NCI-H2029 treated with DMSO at 0.1 percent for 48 hours (cell line): ENCODE results near the gene FAM217A.
A peak's percentile ranks its signal among the peaks of the same experiment; 100 is the strongest.

Experiments
- DNase-seq: peaks from one replicate; lab custom pipeline; 2025; lab: John Stamatoyannopoulos, UW

FAM217A gene

DNA sequence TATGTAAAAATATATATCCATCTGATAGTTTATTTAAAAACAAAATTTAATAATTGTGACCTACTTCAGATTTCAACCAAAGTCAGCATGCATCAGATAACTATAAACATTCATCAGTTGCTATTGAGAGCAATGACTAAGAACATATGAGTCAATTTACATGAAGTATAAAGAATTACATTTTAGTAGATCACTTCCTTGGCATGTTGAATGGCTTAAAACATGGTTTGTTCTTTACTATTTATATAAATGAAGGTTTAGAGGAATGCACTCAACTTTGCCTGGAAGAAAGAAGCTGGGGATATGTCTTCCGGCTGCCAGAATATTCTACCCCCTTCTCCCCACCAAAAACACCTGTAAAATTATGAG lies 6.4 kb upstream of the FAM217A start:
- no peak for DNase-seq

DNA sequence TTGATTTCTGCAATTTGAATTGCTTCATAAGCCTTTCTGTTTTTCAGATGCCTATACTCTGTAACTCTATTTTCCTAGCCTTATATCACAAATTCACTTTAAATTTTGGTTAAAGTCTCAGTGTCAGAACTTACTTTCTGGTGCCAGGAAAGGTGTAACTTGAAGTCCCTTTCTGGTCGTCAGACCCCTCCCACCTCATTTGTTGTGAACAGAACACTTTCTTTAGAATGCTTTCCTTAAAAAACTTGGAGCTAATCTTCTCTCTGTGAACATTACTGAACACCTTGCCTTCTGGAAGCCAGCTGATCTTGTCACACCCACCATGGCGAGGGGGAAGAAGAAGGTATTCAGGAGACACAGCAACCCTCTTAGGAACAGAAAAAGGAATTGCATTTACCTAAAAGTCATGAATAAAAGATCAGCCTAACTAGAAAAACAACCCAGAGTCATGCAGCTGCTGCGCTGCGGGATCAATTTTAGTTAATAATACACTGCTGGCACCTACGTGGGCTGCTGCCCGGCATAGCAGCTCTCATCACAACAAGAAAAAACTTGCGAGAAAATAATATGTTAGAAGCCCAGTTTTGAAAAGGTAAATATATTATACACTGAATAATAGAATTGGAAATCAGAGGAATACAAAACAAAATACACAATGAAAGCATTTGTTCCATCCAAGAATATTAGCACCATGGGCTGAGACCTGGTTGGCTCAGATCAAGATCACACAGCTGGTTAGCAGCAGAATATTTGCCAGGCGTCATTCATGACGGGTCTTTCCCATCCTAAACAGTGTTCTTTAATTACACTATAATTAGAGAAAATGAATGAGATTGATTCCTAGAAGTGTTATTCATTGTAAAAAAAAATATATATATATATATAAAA lies 5.8 kb upstream of the FAM217A start:
- no peak for DNase-seq

DNA sequence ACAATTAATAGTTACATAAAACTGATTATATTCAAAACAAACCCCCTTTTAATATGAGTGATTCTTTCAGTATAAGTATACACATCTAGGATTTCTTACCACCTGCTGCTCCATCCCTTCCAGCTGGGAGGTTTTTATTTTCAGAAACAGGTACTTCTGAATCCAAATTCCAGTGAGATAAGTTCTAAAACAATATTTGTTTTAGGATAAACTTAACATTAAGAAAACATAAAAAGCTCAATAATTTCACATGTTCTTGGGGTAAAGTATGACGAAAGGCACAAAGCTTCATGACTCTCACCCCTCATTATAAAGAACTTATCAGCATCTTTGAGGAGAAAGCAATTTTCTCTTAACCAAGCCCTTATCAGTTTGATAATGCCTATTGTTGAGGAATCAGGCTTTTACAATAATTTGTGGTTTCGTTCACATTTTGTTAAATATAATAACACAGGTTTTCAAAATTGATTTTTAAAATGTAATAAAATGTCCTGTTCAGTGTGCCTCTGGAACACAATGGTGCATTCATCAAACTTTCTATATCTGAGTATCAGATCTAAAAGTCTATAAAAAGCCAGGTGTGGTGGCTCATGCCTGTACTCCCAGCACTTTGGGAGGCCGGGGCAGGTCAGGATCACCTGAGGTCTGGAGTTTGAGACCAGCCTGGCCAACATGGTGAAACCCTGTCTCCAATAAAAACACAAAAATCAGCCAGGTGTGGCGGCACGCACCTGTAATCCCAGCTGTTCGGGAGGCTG lies 4.3 kb downstream of the FAM217A start:
- no peak for DNase-seq

DNA sequence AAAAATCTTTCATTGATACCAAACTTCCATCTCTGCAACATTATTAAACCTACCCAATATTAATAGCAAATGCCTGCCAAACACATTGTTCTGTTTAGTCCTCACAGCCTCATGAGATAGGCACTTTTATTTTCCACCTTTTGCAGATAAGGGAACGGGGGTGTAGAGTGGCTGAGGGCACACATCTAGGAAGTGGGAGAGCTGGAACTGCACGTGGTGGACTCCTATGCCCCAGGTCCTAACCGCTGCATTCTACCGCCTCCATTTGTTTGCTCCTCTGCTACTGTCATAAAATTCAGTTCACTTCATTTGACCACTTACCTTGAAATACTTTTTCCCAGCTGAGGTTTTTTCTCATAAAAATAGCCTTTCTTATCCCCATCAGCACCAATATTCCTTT lies 7.6 kb downstream of the FAM217A start:
- DNase-seq = no peak

DNA sequence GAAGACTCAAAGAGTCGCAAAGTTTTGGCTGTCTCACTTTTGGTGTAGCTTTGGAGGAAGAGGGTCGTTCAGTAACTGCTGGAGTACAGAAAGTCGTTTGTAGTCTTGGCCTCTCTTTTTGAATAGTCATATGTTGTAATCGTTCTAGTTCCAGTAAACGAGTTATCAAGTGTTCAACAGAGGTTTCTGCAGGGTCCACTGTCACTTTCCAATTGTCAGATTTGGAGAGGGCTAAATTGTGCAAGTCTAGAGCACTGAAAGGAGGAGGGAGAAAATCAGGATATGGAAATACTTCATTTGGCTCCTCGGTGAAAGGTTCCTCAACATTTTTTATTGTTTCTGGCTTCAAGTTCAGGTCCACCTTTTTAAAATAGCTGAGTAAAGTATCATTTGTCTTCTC lies 9.7 kb downstream of the FAM217A start:
- DNase-seq = no peak

DNA sequence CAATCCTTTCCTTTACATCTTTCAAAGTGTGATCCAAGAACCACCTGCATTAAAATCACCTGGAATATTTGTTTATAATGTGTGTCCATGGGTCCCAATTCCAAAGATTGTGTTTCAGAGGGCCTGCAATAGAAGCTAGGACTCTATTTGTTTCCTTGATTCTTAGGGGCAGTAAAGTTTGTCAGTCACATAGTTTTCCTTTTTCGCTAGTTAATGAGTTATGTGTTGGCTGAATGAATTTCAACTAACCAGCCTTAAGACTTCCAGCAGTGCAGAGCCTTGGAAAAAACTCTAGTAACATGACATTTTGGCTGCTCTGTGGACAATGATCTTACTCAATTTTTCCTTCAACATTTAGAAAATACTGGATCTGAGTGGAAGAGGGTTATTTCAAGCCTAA lies 11.3 kb downstream of the FAM217A start:
- no peak for DNase-seq

DNA sequence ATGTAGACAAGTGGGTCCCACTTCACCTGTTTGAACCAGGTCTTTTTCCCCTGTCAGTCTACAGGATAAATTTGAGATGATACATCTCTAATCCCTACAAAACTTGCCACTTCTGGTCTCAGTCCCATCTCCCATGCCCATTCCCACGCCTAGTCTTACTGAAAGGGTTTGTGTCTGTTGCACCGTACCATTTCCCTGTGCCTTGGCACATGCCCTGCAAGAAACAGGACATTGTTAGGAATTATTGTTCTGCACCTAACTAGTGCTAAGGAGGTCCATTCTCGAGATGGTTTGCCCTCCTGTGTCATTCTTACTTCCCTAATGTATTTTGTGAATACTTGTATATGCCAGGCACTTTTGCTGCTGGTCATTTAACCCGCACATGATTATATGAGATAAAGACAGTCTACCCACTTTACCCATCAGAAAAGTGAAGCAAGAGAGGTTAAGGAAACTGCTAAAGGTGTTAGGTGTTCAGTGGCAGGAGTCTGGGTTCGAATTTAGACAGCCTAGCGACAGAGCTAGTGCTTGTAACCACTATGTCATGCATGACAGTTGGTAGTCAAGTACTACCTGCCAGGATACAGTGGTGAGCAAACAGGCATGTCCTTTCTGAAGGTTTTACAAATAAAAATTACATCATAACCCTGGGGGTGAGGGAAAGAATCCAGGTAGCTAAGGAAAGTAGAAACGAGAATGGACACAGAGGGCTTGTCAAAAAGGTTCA lies 12.7 kb downstream of the FAM217A start:
- DNase-seq = peak; percentile 46

DNA sequence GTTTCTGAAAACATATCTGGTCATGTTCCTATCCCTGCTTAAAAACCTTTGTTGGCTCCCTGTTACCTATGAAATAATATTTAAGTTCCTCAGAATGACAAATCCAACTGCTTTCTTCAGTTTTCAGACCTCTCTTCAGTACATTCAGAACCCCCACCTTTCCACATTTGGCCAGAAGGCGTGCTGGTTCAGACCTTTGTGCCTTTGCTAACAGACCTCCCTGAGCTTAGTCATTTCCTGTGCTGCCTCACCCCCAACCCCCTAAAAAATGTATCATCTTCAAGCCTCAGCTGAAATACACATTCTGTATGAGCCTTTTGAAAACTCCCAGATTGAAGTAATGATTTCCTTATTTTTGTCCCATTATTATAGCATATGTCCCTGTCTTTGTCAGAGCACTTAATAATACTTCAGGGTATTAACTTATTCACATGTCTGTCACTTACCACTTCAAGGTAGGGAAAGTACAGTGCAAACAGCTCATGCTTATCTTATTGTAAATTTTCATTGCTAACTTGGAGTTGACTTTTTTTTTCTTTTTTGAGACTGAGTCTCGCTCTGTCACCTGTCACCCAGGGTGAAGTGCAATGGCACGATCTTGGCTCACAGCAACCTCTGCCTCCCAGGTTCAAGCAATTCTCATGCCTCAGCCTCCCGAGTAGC lies 19.7 kb downstream of the FAM217A start:
- DNase-seq = no peak

DNA sequence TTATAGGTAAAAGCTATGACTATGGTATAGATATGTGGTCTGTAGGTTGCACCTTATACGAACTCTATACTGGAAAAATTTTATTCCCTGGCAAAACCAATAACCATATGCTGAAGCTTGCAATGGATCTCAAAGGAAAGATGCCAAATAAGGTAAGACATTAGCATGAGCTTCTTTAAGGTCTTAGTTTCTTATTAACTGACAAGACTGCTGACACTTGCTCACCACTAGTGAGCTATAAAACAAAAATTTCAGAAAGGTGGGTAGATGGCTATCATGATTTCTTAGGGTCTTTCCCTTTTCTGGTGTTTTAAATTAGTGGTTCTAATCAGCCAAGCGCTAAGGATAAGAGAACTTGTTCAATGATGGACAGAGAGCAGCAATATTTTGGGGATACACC lies 21.9 kb downstream of the FAM217A start:
- no peak for DNase-seq

DNA sequence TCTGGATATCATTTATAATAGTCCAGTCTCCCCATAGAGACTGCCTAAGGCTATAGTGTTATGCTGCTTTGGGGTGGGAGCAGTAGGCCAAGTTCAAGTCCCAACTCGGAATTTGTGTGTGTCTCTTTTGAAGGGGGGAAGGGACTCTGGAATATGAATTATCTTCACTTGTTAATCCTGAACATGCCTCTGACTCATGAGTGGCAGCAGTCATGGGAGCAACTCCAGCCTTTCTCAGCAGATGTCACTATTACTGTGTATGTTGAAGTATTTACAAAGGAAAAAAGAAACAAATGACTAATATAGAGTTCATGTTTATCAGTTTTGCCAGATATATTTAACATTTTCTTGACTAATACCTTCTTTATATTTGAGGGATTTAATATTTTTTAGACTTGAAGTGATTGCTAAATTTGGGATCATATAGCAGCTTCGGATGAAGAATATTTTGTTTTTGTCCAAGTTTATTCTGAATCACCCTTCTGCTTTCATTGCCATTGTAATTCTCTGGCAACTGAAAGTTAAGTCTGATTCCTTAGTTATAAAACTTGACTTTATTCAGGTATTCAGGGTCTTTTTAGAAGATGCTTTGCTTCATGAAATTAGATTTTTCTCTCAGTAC lies 23.4 kb downstream of the FAM217A start:
- DNase-seq = no peak

DNA sequence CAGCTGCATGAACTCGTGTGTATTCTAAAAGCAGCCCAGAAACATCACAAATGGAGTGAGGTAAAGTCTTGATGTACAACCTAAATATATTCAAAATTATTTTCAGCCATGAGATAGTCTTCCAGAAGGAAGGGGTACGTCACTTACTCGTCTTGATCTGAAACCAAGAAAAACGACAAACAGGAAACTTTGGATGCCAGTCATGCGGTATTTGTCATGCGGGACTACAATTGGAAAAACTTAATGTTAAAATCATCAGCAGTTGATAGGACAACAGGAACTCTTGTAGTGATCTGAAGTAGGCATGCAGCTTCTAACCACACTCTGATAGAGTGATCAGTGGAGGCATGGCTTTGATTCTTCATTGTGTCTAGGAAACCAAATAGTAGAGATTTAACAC lies 29.7 kb downstream of the FAM217A start:
- no peak for DNase-seq

DNA sequence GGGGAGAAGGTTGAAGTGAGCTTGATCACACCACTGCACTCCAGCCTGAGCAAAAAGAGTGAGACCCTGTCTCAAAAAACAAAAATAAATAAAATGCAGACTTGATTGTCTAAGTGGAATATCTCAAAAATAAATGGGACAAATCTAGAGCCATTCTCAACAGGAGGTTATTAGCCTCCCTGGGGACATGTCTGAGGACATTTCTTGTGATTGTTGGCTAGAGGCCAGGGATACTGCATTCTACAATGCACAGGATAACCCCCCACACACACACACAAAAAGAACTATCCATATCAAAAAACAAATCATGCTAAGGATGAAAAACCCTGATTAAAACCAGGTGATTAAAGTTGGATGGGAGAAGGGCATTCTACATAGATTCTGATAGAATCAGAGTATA lies 37.5 kb downstream of the FAM217A start:
- DNase-seq = no peak

DNA sequence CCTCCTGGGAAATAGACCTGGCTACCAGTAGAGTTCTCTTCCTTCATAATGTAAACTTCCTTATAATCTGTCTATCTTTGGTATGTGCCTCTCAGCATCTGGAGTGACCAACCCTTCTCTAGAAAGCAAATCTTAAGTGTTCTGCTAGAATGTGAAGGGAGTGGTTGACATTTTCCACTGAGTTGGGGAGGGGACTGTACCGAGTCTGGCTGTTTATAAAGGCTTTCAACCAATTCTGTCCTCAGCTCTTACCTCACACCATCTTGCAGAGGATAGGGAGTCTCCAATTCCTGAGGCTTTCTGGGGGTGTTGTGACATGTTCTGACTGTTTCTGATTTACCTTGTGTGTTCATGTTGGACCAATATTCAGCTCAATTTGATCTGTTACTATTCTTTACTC lies 39.6 kb downstream of the FAM217A start:
- no peak for DNase-seq

DNA sequence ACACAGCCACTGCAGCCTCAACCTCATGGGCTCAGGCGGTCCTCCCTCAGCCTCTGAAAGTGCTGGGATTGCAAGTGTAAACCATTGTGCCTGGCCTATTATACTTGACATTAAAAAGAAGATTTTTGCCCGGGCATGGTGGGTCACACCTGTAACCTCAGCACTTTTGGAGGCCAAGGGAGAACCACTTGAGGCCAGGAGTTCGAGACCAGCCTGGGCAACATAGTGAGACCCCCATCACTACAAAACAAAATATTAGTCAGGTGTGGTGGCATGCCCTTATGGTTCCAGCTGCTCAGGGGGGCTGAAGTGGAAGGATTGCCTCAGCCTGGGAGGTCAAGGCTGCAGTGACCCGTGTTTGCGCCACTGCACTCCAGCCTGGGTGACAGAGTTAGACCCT lies 42.4 kb downstream of the FAM217A start:
- no peak for DNase-seq

DNA sequence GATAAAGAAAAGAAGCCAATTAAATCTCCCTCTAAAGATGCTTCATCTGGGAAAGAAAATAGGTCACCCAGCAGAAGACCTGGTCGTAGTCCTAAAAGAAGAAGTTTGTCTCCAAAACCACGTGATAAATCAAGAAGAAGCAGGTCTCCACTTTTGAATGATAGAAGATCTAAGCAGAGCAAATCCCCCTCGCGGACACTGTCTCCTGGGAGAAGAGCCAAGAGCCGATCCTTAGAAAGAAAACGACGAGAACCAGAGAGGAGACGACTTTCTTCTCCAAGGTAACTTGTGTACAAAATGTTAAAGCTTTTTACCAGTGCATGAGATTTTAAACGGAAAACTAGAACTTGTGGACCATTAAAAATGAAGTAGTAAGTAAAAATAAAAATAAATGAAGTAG lies 46.5 kb downstream of the FAM217A start:
- DNase-seq = no peak

DNA sequence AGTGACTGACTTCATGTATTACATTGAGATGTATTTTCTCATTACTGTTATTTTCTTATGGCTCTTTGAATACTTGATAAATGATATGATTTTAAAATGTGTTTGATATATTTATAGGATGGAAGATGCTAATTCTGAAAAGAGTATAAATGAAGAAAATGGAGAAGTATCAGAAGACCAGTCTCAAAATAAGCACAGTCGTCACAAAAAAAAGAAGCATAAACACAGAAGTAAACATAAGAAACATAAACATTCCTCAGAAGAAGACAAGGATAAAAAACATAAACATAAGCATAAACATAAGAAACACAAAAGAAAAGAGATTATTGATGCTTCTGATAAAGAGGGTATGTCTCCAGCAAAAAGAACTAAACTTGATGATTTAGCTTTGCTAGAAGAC lies 47.5 kb downstream of the FAM217A start:
- no peak for DNase-seq

DNA sequence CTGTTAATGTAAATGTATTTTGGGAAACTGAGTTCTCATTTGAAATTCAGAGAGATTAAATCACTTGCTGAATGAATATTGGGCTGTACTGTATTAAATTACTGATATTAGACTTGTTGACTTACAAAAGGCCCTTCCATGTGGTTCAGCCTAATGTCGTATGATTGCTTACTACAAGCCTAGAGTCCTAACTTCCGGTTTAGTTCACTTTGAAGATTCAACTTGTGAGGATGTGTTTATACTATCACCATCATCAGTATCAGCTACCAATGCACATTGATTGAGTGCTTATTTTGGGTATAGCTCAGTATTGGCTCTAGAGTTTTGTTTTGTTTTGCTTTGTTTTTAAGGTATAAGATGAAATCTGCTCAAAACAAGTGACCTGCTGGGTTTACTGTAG lies 48.3 kb downstream of the FAM217A start:
- DNase-seq = no peak

DNA sequence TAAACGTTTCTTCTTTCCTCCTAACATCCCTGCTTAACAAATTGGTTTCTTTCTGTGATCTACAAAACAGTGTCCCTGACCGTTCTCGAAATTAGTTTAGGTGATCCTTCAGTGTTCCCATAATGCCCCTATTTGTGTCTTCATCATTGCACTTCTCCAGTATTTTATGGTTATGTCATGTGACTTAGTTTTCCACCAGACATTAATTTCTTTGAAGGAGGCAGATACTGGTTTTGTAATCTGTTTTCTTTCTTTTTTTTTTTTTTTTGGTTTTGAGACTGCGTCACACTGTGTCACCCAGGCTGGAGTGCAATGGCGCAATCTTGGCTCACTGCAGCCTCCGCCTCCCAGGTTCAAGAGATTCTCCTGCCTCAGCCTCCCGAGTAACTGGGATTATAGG lies 49.2 kb downstream of the FAM217A start:
- DNase-seq = no peak

DNA sequence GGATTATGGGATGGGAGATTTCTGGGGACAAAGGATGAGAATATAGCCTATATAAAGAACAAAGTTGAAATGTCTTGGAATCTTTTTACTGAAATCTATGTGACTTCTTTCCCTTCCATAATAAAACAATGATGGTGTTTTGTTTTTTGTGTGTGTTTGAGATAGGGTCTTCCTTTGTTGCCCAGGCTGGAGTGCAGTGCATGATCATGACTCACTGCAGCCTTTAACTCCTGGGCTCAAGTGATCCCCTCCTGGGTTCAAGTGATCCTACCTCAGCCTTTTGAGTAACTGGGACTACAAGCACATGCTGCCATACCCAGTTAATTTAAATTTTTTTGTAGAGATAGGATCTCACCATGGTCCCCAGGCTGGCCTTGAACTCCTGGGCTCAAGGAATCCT lies 50.9 kb downstream of the FAM217A start:
- no peak for DNase-seq

DNA sequence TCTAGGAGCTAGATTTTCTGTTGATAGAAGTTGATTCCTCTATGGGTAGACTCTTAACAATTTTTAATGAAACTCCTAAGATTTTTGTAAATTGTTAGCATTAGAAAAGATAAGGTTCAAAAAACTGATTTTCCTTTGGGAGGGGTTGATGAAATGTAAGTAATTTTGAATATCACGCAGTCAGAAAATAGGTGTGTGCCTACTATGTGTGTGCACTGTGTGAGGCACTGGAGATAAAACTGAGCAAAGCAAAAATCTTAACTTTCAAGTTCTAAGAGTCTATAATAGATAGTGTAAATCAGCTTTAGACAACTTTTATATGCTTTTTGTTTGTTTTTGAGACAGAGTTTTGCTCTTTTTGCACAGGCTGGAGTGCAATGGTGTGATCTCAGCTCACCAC lies 53.3 kb downstream of the FAM217A start:
- DNase-seq = no peak

DNA sequence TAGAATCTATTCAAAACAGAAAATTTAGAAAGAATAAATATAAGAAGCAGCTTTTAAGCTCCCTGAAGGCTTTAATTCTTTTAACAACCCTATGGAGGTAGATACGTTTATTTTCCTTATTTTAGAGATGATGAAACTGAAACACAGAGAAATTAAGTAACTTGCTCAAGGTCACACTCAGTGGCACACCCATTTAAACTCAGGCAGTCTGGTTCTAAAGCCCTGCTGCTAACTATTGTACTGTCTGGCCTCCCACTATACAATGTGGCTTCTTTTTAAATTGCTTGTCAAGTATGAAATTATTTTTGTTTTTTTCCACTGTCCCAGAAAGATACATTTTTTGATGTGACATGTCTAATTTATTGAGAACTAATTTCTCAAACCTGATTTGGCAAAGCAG lies 55.7 kb downstream of the FAM217A start:
- DNase-seq = no peak
